OCI-LY3 (cell line): ENCODE results near the gene NPHP1.

ENCODE experiments used
- CTCF ChIP-seq: fragments of 200-600, 300-600 bp; sonication (generic); IDR thresholded peaks from 2 replicates; pipeline ENCODE4 v1.5.1; 2014; ENCODE audit warnings: antibody characterized with exemption, low read length, low read depth
- EZH2phosphoT487 ChIP-seq: fragments of 200-600 bp; shearing (Covaris generic); IDR thresholded peaks from 2 replicates; pipeline ENCODE4 v1.6.1; 2018; ENCODE audit warnings: antibody characterized with exemption, mixed run types, low read depth

GRCh38 chr2:110219496-110220189 is 14.8 kb upstream of the NPHP1 start:
- TF ChIP-seq CTCF (no peak), EZH2phosphoT487 (no peak)
